ENCODE results near the gene C2orf92.
"Not testable (repeated sequence)": the region's sequence is repeated elsewhere in the genome, so short reads cannot be mapped to it uniquely, and the experiment has no call there.

DNA sequence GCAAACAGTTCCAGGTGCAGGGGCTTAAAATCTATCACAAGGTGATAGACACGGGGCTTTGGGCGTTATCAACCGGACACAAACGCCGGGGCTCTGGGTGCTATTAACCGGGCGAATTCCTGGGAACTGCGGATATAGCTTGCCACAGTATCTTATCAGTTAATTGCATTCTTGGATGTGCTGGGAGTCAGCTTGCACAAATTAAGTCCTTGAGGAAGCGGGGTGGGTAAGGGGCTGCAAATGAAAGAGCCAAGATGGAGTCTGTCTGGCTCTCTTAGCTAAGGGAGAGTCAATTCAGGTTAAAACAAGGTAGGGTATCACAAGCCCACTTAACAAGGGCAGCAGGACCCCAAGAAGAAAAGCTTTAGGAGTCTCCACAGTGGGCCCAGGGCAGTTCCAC lies 42.7 kb downstream of the C2orf92 start:
- TF ChIP-seq, protein P1, sequence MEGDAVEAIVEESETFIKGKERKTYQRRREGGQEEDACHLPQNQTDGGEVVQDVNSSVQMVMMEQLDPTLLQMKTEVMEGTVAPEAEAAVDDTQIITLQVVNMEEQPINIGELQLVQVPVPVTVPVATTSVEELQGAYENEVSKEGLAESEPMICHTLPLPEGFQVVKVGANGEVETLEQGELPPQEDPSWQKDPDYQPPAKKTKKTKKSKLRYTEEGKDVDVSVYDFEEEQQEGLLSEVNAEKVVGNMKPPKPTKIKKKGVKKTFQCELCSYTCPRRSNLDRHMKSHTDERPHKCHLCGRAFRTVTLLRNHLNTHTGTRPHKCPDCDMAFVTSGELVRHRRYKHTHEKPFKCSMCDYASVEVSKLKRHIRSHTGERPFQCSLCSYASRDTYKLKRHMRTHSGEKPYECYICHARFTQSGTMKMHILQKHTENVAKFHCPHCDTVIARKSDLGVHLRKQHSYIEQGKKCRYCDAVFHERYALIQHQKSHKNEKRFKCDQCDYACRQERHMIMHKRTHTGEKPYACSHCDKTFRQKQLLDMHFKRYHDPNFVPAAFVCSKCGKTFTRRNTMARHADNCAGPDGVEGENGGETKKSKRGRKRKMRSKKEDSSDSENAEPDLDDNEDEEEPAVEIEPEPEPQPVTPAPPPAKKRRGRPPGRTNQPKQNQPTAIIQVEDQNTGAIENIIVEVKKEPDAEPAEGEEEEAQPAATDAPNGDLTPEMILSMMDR (IDR thresholded peaks at IDR 0.05): not testable (repeated sequence)
- not testable (repeated sequence) for TF ChIP-seq POLR2A, EP300, POLR2AphosphoS5 (IDR thresholded peaks at IDR 0.05)
